ENCODE results near the gene SLC22A31.
"Not testable (repeated sequence)": the region's sequence is repeated elsewhere in the genome, so short reads cannot be mapped to it uniquely, and the experiment has no call there.

Gene SLC22A31

DNA sequence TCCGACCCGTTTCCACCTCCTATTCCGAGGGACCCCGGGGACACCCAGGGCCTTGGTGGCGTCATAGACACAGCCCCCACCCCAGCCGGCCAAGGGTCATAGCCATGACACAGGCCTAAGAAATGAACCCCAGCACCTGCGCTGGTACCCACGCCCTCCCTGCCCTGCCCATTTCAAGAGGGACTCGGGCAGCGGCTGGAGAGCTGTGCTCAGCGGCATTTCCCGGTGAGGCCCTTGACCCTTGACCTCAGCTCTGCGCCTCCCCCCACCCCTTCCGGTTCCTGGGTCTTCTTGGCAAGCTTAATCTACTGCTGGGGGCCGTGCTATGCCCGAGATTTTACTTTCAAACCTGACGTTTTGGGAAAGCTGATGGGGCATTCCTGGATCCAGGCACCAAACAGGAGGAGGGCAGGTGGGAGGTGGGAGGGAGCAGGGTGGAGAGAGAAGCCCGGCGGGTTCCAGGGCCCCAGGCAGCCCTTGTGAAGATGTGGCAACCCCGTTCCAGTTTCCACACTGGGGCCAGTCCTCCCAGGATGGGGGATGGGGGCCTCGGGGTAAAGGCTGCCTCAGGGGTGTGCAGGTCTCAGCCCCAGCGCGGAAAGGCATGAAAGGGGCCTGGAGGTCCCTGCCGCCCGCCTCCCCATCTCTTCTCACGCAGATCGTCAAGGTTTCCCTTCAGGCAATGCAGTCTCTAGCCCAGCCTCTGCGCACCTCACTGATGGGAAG is at the start of gene SLC22A31:
Gene SLC22A31 (minus strand): TSS at position 414 of the 726 bp plus-strand sequence. CDS start 36 bp downstream, at position 378.
- Histone ChIP-seq H3K27ac (no peak within 1 kb of the TSS), H3K36me3 (ENCODE audit: insufficient read depth, low read length) (no peaks in the 10 kb centered on the region), H3K9me3 (ENCODE audit: low read depth, low read length) (no peaks in the 10 kb centered on the region), H3K4me3 (no peak within 1 kb of the TSS), H3K9ac (ENCODE audit: insufficient read length) (no peak within 1 kb of the TSS)
- no peak for TF ChIP-seq EZH2 (IDR thresholded peaks at IDR 0.05)
- TF ChIP-seq POLR2AphosphoS5 (IDR thresholded peaks at IDR 0.05; ENCODE audit: borderline replicate concordance, low read depth, low read length) = no peak
- no peak for TF ChIP-seq FOXP2 (optimal IDR thresholded peaks at IDR 0.05; ENCODE audit: control extremely low read depth, extremely low read length, insufficient read depth)
- DNase-seq (ENCODE audit: low read depth, low spot score) = no peak

DNA sequence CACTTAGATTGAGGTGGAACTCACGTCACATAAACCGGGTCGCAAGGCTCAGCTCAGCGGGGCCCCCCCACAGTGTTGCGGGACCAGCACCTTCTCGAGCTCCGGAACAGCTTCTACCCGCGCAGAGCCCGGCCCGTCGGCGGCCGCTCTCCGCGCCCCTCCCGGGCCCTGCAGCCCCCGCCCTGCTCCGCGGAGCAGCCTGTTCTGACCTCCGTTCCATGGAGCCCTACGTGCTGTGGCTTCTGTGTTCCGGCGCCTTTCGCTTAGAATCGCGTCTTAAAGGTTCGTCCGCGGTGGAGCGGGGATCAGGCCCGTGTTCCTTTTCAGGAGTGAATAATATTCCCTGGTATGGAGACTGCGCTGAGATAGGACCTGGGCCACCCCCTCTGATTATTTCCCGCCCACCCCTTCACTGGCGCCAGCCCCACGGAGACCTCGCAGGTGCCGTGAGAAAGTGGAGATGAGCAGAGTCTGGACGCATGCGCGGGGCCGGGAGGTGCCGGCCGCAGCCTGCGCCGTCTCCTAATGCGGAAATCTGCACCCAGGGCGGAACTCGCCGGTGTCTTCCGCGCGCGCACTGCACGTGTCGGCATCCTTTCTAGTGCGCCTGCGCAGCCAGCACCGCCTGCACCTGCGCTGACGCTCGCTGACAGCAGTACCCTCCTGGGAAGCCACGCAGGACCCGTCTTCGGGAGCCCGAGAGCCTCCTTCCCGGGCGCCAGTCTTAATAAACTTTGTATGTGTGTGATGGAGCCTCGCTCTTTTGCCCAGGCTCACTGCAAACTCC is 48.1 kb upstream of the SLC22A31 start:
- no peak overlapping the region for H3K4me3 ChIP-seq
- no peak for TF ChIP-seq FOXP2 (optimal IDR thresholded peaks at IDR 0.05; ENCODE audit: control extremely low read depth, extremely low read length, insufficient read depth)
- TF ChIP-seq EZH2 (IDR thresholded peaks at IDR 0.05) = no peak
- no peak for TF ChIP-seq POLR2AphosphoS5 (IDR thresholded peaks at IDR 0.05; ENCODE audit: borderline replicate concordance, low read depth, low read length)
- H3K36me3 ChIP-seq (ENCODE audit: insufficient read depth, low read length) = no peaks in the 10 kb centered on the region
- no peak for DNase-seq (ENCODE audit: low read depth, low spot score)
- H3K9me3 ChIP-seq (ENCODE audit: low read depth, low read length) = no peaks in the 10 kb centered on the region
- no peak overlapping the region for H3K27ac ChIP-seq
- H3K9ac ChIP-seq (ENCODE audit: insufficient read length) = no peak overlapping the region

DNA sequence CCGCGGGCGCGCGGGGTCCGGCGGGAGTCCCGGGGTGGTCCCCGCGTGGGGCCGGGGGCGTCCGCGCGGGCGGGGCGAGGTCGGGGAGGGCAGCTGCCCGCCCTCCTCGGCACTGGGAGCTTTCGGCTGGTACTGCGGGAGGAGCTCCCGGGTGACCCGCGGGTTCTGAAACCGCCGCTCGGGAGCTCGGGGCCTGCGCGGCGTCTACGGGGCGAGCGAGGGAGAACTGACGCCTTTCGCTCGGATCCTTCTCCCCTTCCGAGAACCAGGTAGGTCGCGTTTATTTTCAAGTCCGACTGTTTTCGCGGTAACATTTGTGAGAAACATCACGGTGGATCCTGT is 47.4 kb upstream of the SLC22A31 start:
- not testable (repeated sequence) for H3K9me3 ChIP-seq (ENCODE audit: low read depth, low read length); H3K9ac ChIP-seq (ENCODE audit: insufficient read length); H3K36me3 ChIP-seq (ENCODE audit: insufficient read depth, low read length); H3K27ac ChIP-seq; DNase-seq (ENCODE audit: low read depth, low spot score)
- 0 out of 2 replicates have a peak overlapping the region, but pooled peaks have one; percentile 40 for H3K4me3 ChIP-seq

DNA sequence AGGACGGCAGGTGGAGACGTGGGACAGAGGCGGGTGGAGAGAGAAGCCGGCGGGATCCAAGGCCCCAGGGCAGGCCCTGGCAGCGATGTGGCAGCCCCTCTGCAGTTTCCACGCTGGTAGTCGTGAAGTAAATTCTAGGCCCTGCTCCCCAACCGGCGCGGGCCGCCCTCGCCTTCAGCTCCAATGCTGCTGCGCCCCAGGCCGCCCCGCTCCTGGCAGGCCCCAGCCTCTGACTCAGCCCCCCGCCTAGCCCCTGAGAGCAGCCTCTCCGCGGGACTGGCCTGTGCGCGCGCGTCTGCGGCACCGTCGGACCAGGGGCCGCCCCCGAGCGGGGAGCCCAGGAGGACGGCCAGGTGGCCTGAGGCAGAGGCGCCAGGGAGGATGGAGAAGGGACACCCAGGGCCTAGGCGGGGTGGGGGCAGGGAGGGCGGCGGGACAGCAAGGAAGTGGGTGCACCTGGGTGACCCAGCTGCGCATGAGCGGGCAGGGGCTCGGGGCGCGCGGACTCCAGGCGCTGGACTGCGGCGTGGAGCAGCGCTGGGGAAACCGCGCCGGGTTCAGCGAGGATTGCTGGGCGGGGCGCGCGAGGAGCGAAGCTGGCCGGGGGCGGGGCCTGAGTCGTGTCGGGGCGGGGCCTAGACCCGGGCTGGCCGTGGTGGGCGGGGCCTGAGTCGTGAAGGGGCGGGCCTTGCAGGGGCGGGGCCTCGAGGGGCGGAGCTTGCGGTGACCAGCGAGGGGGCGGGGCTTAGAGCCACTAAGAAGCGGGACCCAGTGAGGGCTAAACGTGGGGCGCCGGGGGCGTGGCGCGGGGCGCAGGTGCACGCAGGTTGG is 46.8 kb upstream of the SLC22A31 start:
- no peaks in the 10 kb centered on the region for H3K9me3 ChIP-seq (ENCODE audit: low read depth, low read length)
- H3K36me3 ChIP-seq (ENCODE audit: insufficient read depth, low read length) = no peaks in the 10 kb centered on the region
- peak overlapping the region; percentile 62 for H3K4me3 ChIP-seq
- TF ChIP-seq POLR2AphosphoS5 (IDR thresholded peaks at IDR 0.05; ENCODE audit: borderline replicate concordance, low read depth, low read length) = peak; percentile 40; the same call in 1 of the 2 replicates
- TF ChIP-seq EZH2 (IDR thresholded peaks at IDR 0.05) = no peak
- no peak overlapping the region for H3K27ac ChIP-seq
- DNase-seq (ENCODE audit: low read depth, low spot score) = no peak
- H3K9ac ChIP-seq (ENCODE audit: insufficient read length) = no peak overlapping the region

DNA sequence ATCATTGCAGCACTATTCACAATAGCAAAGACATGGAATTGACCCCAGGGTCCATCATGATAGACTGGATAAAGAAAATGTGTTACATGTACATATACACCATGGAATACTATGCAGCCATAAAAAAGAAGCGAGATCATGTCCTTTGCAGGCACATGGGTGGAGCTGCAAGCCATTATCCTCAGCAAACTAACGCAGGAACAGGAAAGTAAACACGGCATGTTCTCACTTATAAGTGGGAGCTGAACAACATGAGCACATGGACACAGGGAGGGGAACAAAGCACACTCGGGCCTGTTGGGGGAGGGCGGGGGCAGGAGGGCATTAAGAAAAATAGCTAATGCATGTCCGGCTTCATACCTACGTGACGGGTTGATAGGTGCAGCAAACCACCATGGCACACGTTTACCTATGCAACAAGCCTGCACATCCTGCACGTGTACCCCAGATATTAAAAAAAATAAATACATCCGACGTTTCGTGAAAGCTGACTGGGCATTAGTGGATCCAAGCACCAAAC is 46.1 kb upstream of the SLC22A31 start:
- Histone ChIP-seq H3K4me3 (no peak overlapping the region; the same call in 1 of the 2 replicates), H3K9ac (ENCODE audit: insufficient read length) (no peak overlapping the region), H3K36me3 (ENCODE audit: insufficient read depth, low read length) (no peaks in the 10 kb centered on the region), H3K9me3 (ENCODE audit: low read depth, low read length) (no peaks in the 10 kb centered on the region), H3K27ac (no peak overlapping the region)
- no peak for DNase-seq (ENCODE audit: low read depth, low spot score)
- TF ChIP-seq EZH2 (IDR thresholded peaks at IDR 0.05) = no peak
- no peak for TF ChIP-seq POLR2AphosphoS5 (IDR thresholded peaks at IDR 0.05; ENCODE audit: borderline replicate concordance, low read depth, low read length)
- TF ChIP-seq FOXP2 (optimal IDR thresholded peaks at IDR 0.05; ENCODE audit: control extremely low read depth, extremely low read length, insufficient read depth) = no peak

DNA sequence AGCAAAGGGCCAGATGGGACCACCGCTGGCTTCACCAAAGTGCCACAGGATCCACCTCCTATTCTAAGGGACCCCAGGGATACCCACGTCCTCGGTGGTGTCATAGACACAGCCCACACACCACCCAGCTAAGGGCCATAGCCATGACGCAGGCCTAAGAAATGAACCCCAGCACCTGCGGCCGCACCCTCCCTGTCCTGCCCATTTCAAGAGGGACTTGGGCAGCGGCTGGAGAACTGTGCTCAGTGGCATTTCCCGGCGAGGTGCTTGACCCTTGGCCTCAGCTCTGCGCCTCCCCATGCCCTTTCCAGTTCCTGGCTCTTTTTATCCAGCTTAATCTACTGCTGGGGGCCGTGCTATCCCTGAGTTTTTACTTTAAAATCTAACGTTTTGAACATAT is 44.4 kb upstream of the SLC22A31 start:
- TF ChIP-seq FOXP2 (optimal IDR thresholded peaks at IDR 0.05; ENCODE audit: control extremely low read depth, extremely low read length, insufficient read depth) = no peak
- TF ChIP-seq POLR2AphosphoS5 (IDR thresholded peaks at IDR 0.05; ENCODE audit: borderline replicate concordance, low read depth, low read length) = no peak
- TF ChIP-seq EZH2 (IDR thresholded peaks at IDR 0.05) = no peak
- Histone ChIP-seq H3K4me3 (no peak overlapping the region), H3K9me3 (ENCODE audit: low read depth, low read length) (no peaks in the 10 kb centered on the region), H3K36me3 (ENCODE audit: insufficient read depth, low read length) (no peaks in the 10 kb centered on the region), H3K9ac (ENCODE audit: insufficient read length) (no peak overlapping the region), H3K27ac (no peak overlapping the region)
- DNase-seq (ENCODE audit: low read depth, low spot score) = no peak

DNA sequence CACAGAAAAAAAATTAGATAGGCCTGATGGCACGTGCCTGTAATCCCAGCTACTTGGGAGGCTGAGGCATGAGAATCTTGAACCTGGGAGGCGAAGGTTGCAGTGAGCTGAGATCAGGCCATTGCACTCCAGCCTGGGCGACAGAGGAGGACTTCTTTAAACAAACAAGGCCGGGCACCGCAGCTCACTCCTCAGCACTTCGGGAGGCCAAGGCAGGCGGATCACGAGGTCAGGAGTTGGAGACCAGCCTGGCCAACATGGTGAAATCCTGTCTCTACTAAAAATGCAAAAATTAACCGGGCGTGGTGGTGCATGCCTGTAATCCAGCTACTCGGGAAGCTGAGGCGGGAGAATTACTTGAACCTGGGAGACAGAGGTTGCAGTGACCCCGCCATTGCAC is 43.9 kb upstream of the SLC22A31 start:
- H3K27ac ChIP-seq; H3K4me3 ChIP-seq; H3K9me3 ChIP-seq (ENCODE audit: low read depth, low read length); H3K9ac ChIP-seq (ENCODE audit: insufficient read length); DNase-seq (ENCODE audit: low read depth, low spot score); H3K36me3 ChIP-seq (ENCODE audit: insufficient read depth, low read length): not testable (repeated sequence)

DNA sequence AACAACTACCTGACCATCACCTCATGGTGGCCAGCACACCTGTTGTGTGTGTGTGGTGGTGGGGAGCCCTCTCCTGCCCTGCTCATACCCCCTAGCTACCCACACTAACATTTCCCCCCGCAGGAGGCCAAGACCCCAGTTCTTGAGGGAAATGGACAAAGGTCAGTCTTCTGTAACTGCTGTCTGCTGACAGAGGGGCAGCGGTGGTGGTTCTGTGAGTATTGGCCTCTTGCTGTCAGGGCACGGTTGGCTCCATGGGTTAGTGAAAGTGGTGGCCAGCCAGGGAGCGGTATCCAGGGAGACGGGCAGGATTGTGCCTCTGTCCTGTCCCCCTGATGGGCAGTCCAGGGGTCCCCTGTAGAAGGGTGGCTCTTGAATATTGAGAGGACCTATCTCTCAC is 43.3 kb upstream of the SLC22A31 start:
- no peak overlapping the region for H3K27ac ChIP-seq
- no peak overlapping the region for H3K4me3 ChIP-seq
- H3K36me3 ChIP-seq (ENCODE audit: insufficient read depth, low read length) = no peaks in the 10 kb centered on the region
- no peak overlapping the region for H3K9ac ChIP-seq (ENCODE audit: insufficient read length)
- no peak for DNase-seq (ENCODE audit: low read depth, low spot score)
- no peaks in the 10 kb centered on the region for H3K9me3 ChIP-seq (ENCODE audit: low read depth, low read length)
- TF ChIP-seq POLR2AphosphoS5 (IDR thresholded peaks at IDR 0.05; ENCODE audit: borderline replicate concordance, low read depth, low read length) (no peak), EZH2 (IDR thresholded peaks at IDR 0.05) (no peak), FOXP2 (optimal IDR thresholded peaks at IDR 0.05; ENCODE audit: control extremely low read depth, extremely low read length, insufficient read depth) (no peak)

All from SK-N-MC (cell line).